ENCODE measurements around the gene GGTLC2.

GGTLC2 gene

DNA sequence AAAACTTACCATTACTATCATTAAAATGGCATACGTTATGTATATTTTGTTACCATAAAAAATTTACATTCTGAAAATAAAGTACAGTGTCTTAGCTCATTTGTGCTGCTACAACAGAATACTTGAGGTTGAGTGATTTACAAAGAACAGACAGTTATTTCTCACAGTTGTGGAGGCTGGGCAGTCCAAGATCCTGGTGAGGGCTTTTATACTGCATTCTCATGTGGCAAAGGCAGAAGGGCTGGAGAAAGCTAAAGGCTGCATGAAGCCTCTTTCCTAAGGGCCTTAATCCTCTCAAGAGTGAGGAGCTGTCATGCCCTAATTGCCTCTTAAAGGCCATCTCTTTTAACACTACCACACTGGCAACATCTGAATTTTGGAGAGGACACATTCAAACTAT is 13.3 kb downstream of the GGTLC2 start:
- POLR2A ChIA-PET: no interaction called here
- no peak for DNase-seq

GRCh38 chr22:22661275-22661674 is 16.9 kb downstream of the GGTLC2 start:
- Histone ChIP-seq H3K36me3 (ENCODE audit: control insufficient read depth in 4 of 4, insufficient read depth in 4 of 4, low read length in 3 of 4) (no peaks in the 10 kb centered on the region), H3K9me3 (ENCODE audit: control extremely low read depth in 1 of 5, control insufficient read depth in 4 of 5, insufficient read depth in 2 of 5, low read depth in 1 of 5, low read length in 4 of 5) (no peaks in the 10 kb centered on the region), H3K27ac (ENCODE audit: insufficient read depth in 1 of 2, low read depth in 1 of 2, low read length in 2 of 2, poor library complexity in 1 of 2, severe bottlenecking in 2 of 2) (no peak overlapping the region), H3K4me3 (ENCODE audit: control insufficient read depth in 1 of 7, extremely low read depth in 1 of 7, insufficient read depth in 4 of 7, low read depth in 2 of 7, low read length in 6 of 7) (no peak overlapping the region), H3K4me1 (ENCODE audit: control extremely low read depth in 1 of 4, control insufficient read depth in 4 of 4, insufficient read depth in 4 of 4, low read length in 3 of 4) (no peaks in the 10 kb centered on the region), H3K27me3 (replicated peaks in 2 of 5; ENCODE audit: control insufficient read depth in 4 of 5, insufficient read depth in 5 of 5, low read length in 4 of 5) (no peaks in the 10 kb centered on the region)
- CTCF ChIA-PET: interaction anchor here (0.6 to 1.7 kb wide), 4 partner anchors 28 to 130 kb away, joined by 3 to 5 read pairs (median 4); no protein-coding TSS in a partner anchor
- POLR2A ChIA-PET: no interaction called here
- DNase-seq: no peak
- WGBS (ENCODE audit: insufficient coverage): 93% methylated on average over 4 of the region's 4 CpGs

More for the DNA sequence above, 13.3 kb downstream of the GGTLC2 start:
- Histone ChIP-seq H3K9me3 (ENCODE audit: control extremely low read depth in 1 of 5, control insufficient read depth in 4 of 5, insufficient read depth in 2 of 5, low read depth in 1 of 5, low read length in 4 of 5) (no peaks in the 10 kb centered on the region), H3K27ac (ENCODE audit: insufficient read depth in 1 of 2, low read depth in 1 of 2, low read length in 2 of 2, poor library complexity in 1 of 2, severe bottlenecking in 2 of 2) (no peak overlapping the region), H3K4me1 (ENCODE audit: control extremely low read depth in 1 of 4, control insufficient read depth in 4 of 4, insufficient read depth in 4 of 4, low read length in 3 of 4) (peaks cover 0 to 6% (median 2%) of the 10 kb centered on the region in 4 experiments), H3K4me3 (ENCODE audit: control insufficient read depth in 1 of 7, extremely low read depth in 1 of 7, insufficient read depth in 4 of 7, low read depth in 2 of 7, low read length in 6 of 7) (no peak overlapping the region), H3K36me3 (ENCODE audit: control insufficient read depth in 4 of 4, insufficient read depth in 4 of 4, low read length in 3 of 4) (no peaks in the 10 kb centered on the region), H3K27me3 (replicated peaks in 2 of 5; ENCODE audit: control insufficient read depth in 4 of 5, insufficient read depth in 5 of 5, low read length in 4 of 5) (no peaks in the 10 kb centered on the region)
- CTCF ChIA-PET: no interaction called here
- no CpG with 5 or more reads among the region's 1 CpG for WGBS (ENCODE audit: insufficient coverage)

- ChIA-PET CTCF (interaction anchor here (0.6 to 1.7 kb wide), 3 partner anchors 27 to 131 kb away, joined by 3 to 4 read pairs (median 4); no protein-coding TSS in a partner anchor), POLR2A (no interaction called here)
- H3K9me3 ChIP-seq (ENCODE audit: control extremely low read depth in 1 of 5, control insufficient read depth in 4 of 5, insufficient read depth in 2 of 5, low read depth in 1 of 5, low read length in 4 of 5): no peaks in the 10 kb centered on the region
- H3K4me1 ChIP-seq (ENCODE audit: control extremely low read depth in 1 of 4, control insufficient read depth in 4 of 4, insufficient read depth in 4 of 4, low read length in 3 of 4): no peaks in the 10 kb centered on the region
- no peaks in the 10 kb centered on the region for H3K36me3 ChIP-seq (ENCODE audit: control insufficient read depth in 4 of 4, insufficient read depth in 4 of 4, low read length in 3 of 4)
- H3K27ac ChIP-seq (ENCODE audit: insufficient read depth in 1 of 2, low read depth in 1 of 2, low read length in 2 of 2, poor library complexity in 1 of 2, severe bottlenecking in 2 of 2): no peak overlapping the region
- WGBS (ENCODE audit: insufficient coverage): 100% methylated on average over 2 of the region's 3 CpGs
- no peak for DNase-seq
- no peaks in the 10 kb centered on the region for H3K27me3 ChIP-seq (replicated peaks in 2 of 5; ENCODE audit: control insufficient read depth in 4 of 5, insufficient read depth in 5 of 5, low read length in 4 of 5)
- H3K4me3 ChIP-seq (ENCODE audit: control insufficient read depth in 1 of 7, extremely low read depth in 1 of 7, insufficient read depth in 4 of 7, low read depth in 2 of 7, low read length in 6 of 7): no peak overlapping the region
These were observed 17.7 kb downstream of the GGTLC2 start for GRCh38 chr22:22662095-22662494.

DNA sequence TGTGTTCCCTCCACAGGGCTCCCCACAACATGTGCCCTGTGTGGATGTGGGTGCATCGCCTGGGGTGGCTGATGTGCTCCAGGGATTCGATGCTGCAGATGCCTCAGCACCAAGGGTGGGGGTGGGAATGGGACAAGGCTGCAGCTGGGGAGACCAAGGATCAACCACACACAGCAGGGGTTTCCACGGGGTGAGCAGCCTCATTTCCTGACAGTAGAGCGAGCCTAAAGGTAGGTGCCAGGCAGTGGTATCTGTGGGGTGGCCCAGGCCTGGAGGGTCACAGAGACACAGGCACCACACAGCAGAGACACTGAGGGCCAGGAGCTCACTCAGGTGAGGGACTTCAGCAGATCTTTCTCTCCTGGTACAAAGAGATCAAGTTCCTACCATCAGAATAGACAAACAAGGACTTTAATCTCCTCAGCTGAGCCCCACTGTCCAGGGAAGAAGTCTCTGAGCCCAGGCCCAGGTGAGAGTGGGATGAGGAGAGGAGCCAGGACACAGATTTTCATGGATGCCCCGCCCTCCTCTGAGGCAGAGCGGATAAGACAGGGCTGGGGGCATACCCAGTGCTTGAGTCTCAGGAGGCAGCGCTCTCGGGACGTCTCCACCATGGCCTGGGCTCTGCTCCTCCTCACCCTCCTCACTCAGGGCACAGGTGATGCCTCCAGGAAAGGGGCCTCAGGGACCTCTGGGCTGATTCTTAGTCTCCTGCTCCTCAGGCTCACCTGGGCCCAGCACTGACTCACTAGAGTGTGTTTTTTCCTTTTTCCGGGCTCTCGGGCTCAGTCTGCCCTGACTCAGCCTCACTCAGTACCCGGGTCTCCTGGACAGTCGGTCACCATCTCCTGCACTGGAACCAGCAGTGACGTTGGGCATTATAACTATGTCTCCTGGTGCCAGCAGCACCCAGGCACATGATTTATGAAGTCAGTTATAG is 19.7 kb downstream of the GGTLC2 start:
- CTCF ChIA-PET: interaction anchor here (1.3 kb wide), 1 partner anchor 10 kb away, joined by 3 read pairs; no protein-coding TSS in a partner anchor
- no peaks in the 10 kb centered on the region for H3K4me1 ChIP-seq (ENCODE audit: control extremely low read depth in 1 of 4, control insufficient read depth in 4 of 4, insufficient read depth in 4 of 4, low read length in 3 of 4)
- WGBS (ENCODE audit: insufficient coverage): 82% methylated on average over 11 of the region's 14 CpGs
- no peaks in the 10 kb centered on the region for H3K27me3 ChIP-seq (replicated peaks in 2 of 5; ENCODE audit: control insufficient read depth in 4 of 5, insufficient read depth in 5 of 5, low read length in 4 of 5)
- H3K9me3 ChIP-seq (ENCODE audit: control extremely low read depth in 1 of 5, control insufficient read depth in 4 of 5, insufficient read depth in 2 of 5, low read depth in 1 of 5, low read length in 4 of 5): no peaks in the 10 kb centered on the region
- no peak overlapping the region for H3K4me3 ChIP-seq (ENCODE audit: control insufficient read depth in 1 of 7, extremely low read depth in 1 of 7, insufficient read depth in 4 of 7, low read depth in 2 of 7, low read length in 6 of 7)
- H3K27ac ChIP-seq (ENCODE audit: insufficient read depth in 1 of 2, low read depth in 1 of 2, low read length in 2 of 2, poor library complexity in 1 of 2, severe bottlenecking in 2 of 2): no peak overlapping the region
- DNase-seq: no peak
- no peaks in the 10 kb centered on the region for H3K36me3 ChIP-seq (ENCODE audit: control insufficient read depth in 4 of 4, insufficient read depth in 4 of 4, low read length in 3 of 4)
- POLR2A ChIA-PET: no interaction called here

- DNase-seq: peak in 2 of 3 donors; percentile 28 to 32
- Histone ChIP-seq H3K4me1 (ENCODE audit: control extremely low read depth in 1 of 4, control insufficient read depth in 4 of 4, insufficient read depth in 4 of 4, low read length in 3 of 4) (no peaks in the 10 kb centered on the region), H3K27ac (ENCODE audit: insufficient read depth in 1 of 2, low read depth in 1 of 2, low read length in 2 of 2, poor library complexity in 1 of 2, severe bottlenecking in 2 of 2) (no peak overlapping the region), H3K27me3 (replicated peaks in 2 of 5; ENCODE audit: control insufficient read depth in 4 of 5, insufficient read depth in 5 of 5, low read length in 4 of 5) (no peaks in the 10 kb centered on the region), H3K4me3 (ENCODE audit: control insufficient read depth in 1 of 7, extremely low read depth in 1 of 7, insufficient read depth in 4 of 7, low read depth in 2 of 7, low read length in 6 of 7) (no peak overlapping the region), H3K9me3 (ENCODE audit: control extremely low read depth in 1 of 5, control insufficient read depth in 4 of 5, insufficient read depth in 2 of 5, low read depth in 1 of 5, low read length in 4 of 5) (peaks cover 0 to 9% (median 3%) of the 10 kb centered on the region in 5 experiments), H3K36me3 (ENCODE audit: control insufficient read depth in 4 of 4, insufficient read depth in 4 of 4, low read length in 3 of 4) (no peaks in the 10 kb centered on the region)
- POLR2A ChIA-PET: no interaction called here
- CTCF ChIA-PET: interaction anchor here (0.8 to 3.4 kb wide), 12 partner anchors 11 to 218 kb away, joined by 3 to 28 read pairs (median 6); no protein-coding TSS in a partner anchor
- 66% methylated on average over 7 of the region's 7 CpGs for WGBS (ENCODE audit: insufficient coverage)
These were observed 22.1 kb downstream of the GGTLC2 start for GRCh38 chr22:22666307-22667091.

- Histone ChIP-seq H3K36me3 (ENCODE audit: control insufficient read depth in 4 of 4, insufficient read depth in 4 of 4, low read length in 3 of 4) (no peaks in the 10 kb centered on the region), H3K27ac (ENCODE audit: insufficient read depth in 1 of 2, low read depth in 1 of 2, low read length in 2 of 2, poor library complexity in 1 of 2, severe bottlenecking in 2 of 2) (no peak overlapping the region), H3K4me3 (ENCODE audit: control insufficient read depth in 1 of 7, extremely low read depth in 1 of 7, insufficient read depth in 4 of 7, low read depth in 2 of 7, low read length in 6 of 7) (no peak overlapping the region), H3K27me3 (replicated peaks in 2 of 5; ENCODE audit: control insufficient read depth in 4 of 5, insufficient read depth in 5 of 5, low read length in 4 of 5) (no peaks in the 10 kb centered on the region), H3K9me3 (ENCODE audit: control extremely low read depth in 1 of 5, control insufficient read depth in 4 of 5, insufficient read depth in 2 of 5, low read depth in 1 of 5, low read length in 4 of 5) (peaks cover 0 to 9% (median 3%) of the 10 kb centered on the region in 5 experiments), H3K4me1 (ENCODE audit: control extremely low read depth in 1 of 4, control insufficient read depth in 4 of 4, insufficient read depth in 4 of 4, low read length in 3 of 4) (no peaks in the 10 kb centered on the region)
- DNase-seq: no peak
- ChIA-PET POLR2A (interaction anchor here (0.6 kb wide), 1 partner anchor 99 kb away, joined by 3 read pairs; no protein-coding TSS in a partner anchor), CTCF (interaction anchor here (0.6 to 3.4 kb wide), 4 partner anchors 9 to 153 kb away, joined by 3 to 28 read pairs (median 7); no protein-coding TSS in a partner anchor)
- WGBS (ENCODE audit: insufficient coverage): 89% methylated on average over 11 of the region's 11 CpGs
These were observed 23.8 kb downstream of the GGTLC2 start for GRCh38 chr22:22667966-22668880.

All from common myeloid progenitor, CD34-positive (primary cell).